Measurements from ENCODE around the gene SIGLEC11.
"Not testable (repeated sequence)": the region's sequence is repeated elsewhere in the genome, so short reads cannot be mapped to it uniquely, and the experiment has no call there.

SIGLEC11 gene

GRCh38 chr19:49927526-49928264, 33.3 kb downstream of the SIGLEC11 start:
- in situ Hi-C loops (cut with HindIII; ENCODE audit: low sequenced_read_pairs): no loop called here

GRCh38 chr19:49926515-49926914, 34.5 kb downstream of the SIGLEC11 start:
- in situ Hi-C loops (cut with HindIII; ENCODE audit: low sequenced_read_pairs): no loop called here

- in situ Hi-C loops (cut with HindIII; ENCODE audit: low sequenced_read_pairs): no loop called here
Observed at GRCh38 chr19:49925486-49925885, 35.5 kb downstream of the SIGLEC11 start.

- in situ Hi-C loops (cut with HindIII; ENCODE audit: low sequenced_read_pairs): not testable (repeated sequence)
Observed at GRCh38 chr19:49924881-49925210, 36.1 kb downstream of the SIGLEC11 start.

GRCh38 chr19:49924004-49924880, 36.7 kb downstream of the SIGLEC11 start:
- in situ Hi-C loops (cut with HindIII; ENCODE audit: low sequenced_read_pairs): no loop called here

- in situ Hi-C loops (cut with HindIII; ENCODE audit: low sequenced_read_pairs): no loop called here
Observed at GRCh38 chr19:49923055-49924003, 37.6 kb downstream of the SIGLEC11 start.

- in situ Hi-C loops (cut with HindIII; ENCODE audit: low sequenced_read_pairs): no loop called here
Observed at GRCh38 chr19:49921871-49922795, 38.8 kb downstream of the SIGLEC11 start.

GRCh38 chr19:49920624-49921363, 40.2 kb downstream of the SIGLEC11 start:
- in situ Hi-C loops (cut with HindIII; ENCODE audit: low sequenced_read_pairs): no loop called here

GRCh38 chr19:49918089-49918488, 42.9 kb downstream of the SIGLEC11 start:
- in situ Hi-C loops (cut with HindIII; ENCODE audit: low sequenced_read_pairs): no loop called here

- in situ Hi-C loops (cut with HindIII; ENCODE audit: low sequenced_read_pairs): no loop called here
Observed at GRCh38 chr19:49916839-49917733, 43.9 kb downstream of the SIGLEC11 start.

- in situ Hi-C loops (cut with HindIII; ENCODE audit: low sequenced_read_pairs): no loop called here
Observed at GRCh38 chr19:49915271-49915670, 45.7 kb downstream of the SIGLEC11 start.

- in situ Hi-C loops (cut with HindIII; ENCODE audit: low sequenced_read_pairs): no loop called here
Observed at GRCh38 chr19:49913720-49914119, 47.3 kb downstream of the SIGLEC11 start.

GRCh38 chr19:49912965-49913685, 47.8 kb downstream of the SIGLEC11 start:
- in situ Hi-C loops (cut with HindIII; ENCODE audit: low sequenced_read_pairs): no loop called here

- in situ Hi-C loops (cut with HindIII; ENCODE audit: low sequenced_read_pairs): no loop called here
Observed at GRCh38 chr19:49911381-49912145, 49.4 kb downstream of the SIGLEC11 start.

GRCh38 chr19:49910179-49910578, 50.8 kb downstream of the SIGLEC11 start:
- in situ Hi-C loops (cut with HindIII; ENCODE audit: low sequenced_read_pairs): no loop called here

- in situ Hi-C loops (cut with HindIII; ENCODE audit: low sequenced_read_pairs): no loop called here
Observed at GRCh38 chr19:49908480-49909420, 52.2 kb downstream of the SIGLEC11 start.

All from DLD1 (cell line).